Liver (tissue), 9 donors: ENCODE measurements around the gene SKAP2. TPM values are rescaled to one million over a fixed set of nuclear protein-coding genes. Genes with fewer than 3 reads are reported as not detected.

Experiments used
- DNase-seq: peaks from one replicate; pipeline ENCODE4 v3.0.0-alpha.2; 2017; ENCODE audit warnings: low spot score
- H3K27ac ChIP-seq, 2 donors: one replicate each; pipeline ENCODE4 v1.7.0; 2013; ENCODE audit warnings: inconsistent platforms in 2 of 2, low read length in 2 of 2, control low read depth in 1 of 2, low read depth in 1 of 2, mild to moderate bottlenecking in 1 of 2
- H3K27me3 ChIP-seq, 4 donors: one replicate each; pipeline versions ENCODE4 v1.6.1 to v1.7.0; 2013; ENCODE audit warnings: low read length in 3 of 4, inconsistent platforms in 1 of 4, mild to moderate bottlenecking in 1 of 4, moderate library complexity in 1 of 4; ENCODE audit not compliant: control insufficient read depth in 4 of 4, insufficient read depth in 4 of 4
- H3K36me3 ChIP-seq, 4 donors: one replicate each; pipeline versions ENCODE4 v1.6.1 to v1.7.0; 2013; ENCODE audit warnings: low read length in 3 of 4, mild to moderate bottlenecking in 3 of 4, low read depth in 1 of 4, moderate library complexity in 1 of 4; ENCODE audit not compliant: control insufficient read depth in 4 of 4, insufficient read depth in 3 of 4
- H3K4me1 ChIP-seq, 4 donors: one replicate each; pipeline versions ENCODE4 v1.6.1 to v1.7.0; 2013; ENCODE audit warnings: low read length in 3 of 4, mild to moderate bottlenecking in 3 of 4, moderate library complexity in 1 of 4; ENCODE audit not compliant: control insufficient read depth in 4 of 4, insufficient read depth in 4 of 4
- H3K4me3 ChIP-seq, 3 donors: one replicate each; pipeline versions ENCODE4 v1.6.1 to v1.7.0; 2013; ENCODE audit warnings: low read length in 3 of 3, control low read depth in 1 of 3, low read depth in 1 of 3, mild to moderate bottlenecking in 1 of 3
- H3K9ac ChIP-seq, 2 donors: one replicate each; pipeline ENCODE4 v1.7.0; 2013; ENCODE audit warnings: low read length in 2 of 2, mild to moderate bottlenecking in 2 of 2, moderate library complexity in 2 of 2, control low read depth in 1 of 2, low read depth in 1 of 2
- H3K9me3 ChIP-seq, 4 donors: one replicate each; pipeline versions ENCODE4 v1.6.1 to v1.7.0; 2013; ENCODE audit warnings: low read length in 3 of 4; ENCODE audit not compliant: control insufficient read depth in 4 of 4
- CTCF ChIP-seq: fragments of 150-350 bp; IDR thresholded peaks from 2 replicates; pipeline ENCODE4 v1.5.1; 2017; ENCODE audit warnings: improper control_type of control experiment, low read depth, low read length; ENCODE audit not compliant: missing input control
- EGR1 ChIP-seq, 2 donors: IDR thresholded peaks; 2 replicates each; pipeline ENCODE4 v1.6.1; 2016 to 2018; ENCODE audit warnings: antibody characterized with exemption in 2 of 2, low read depth in 2 of 2
- FOXA1 ChIP-seq: IDR thresholded peaks from 2 replicates; pipeline ENCODE4 v1.6.1; 2016; ENCODE audit warnings: antibody characterized with exemption
- GABPA ChIP-seq, 2 donors: IDR thresholded peaks in 1 of 2; conservative IDR thresholded peaks in 1 of 2; 2 replicates each; pipeline ENCODE4 v1.6.1; 2016; ENCODE audit warnings: antibody characterized with exemption in 2 of 2, mild to moderate bottlenecking in 1 of 2, moderate library complexity in 1 of 2
- HNF4A ChIP-seq, 2 donors: conservative IDR thresholded peaks; 2 replicates each; pipeline ENCODE4 v1.6.1; 2016; ENCODE audit warnings: antibody characterized with exemption in 2 of 2, mild to moderate bottlenecking in 2 of 2
- HNF4G ChIP-seq: IDR thresholded peaks from 2 replicates; pipeline ENCODE4 v1.6.1; 2016; ENCODE audit warnings: antibody characterized with exemption
- NR2F2 ChIP-seq: IDR thresholded peaks from 2 replicates; pipeline ENCODE4 v1.6.1; 2016; ENCODE audit warnings: antibody characterized with exemption
- REST ChIP-seq: IDR thresholded peaks from 2 replicates; pipeline ENCODE4 v1.6.1; 2016; ENCODE audit warnings: antibody characterized with exemption, mild to moderate bottlenecking
- RXRA ChIP-seq, 2 donors: IDR thresholded peaks; 2 replicates each; pipeline ENCODE4 v1.6.1; 2017 to 2018; ENCODE audit warnings: antibody characterized with exemption in 2 of 2, mild to moderate bottlenecking in 1 of 2
- SP1 ChIP-seq: IDR thresholded peaks from 2 replicates; pipeline ENCODE4 v1.6.1; 2018; ENCODE audit warnings: antibody characterized with exemption, mild to moderate bottlenecking
- TAF1 ChIP-seq: conservative IDR thresholded peaks from 2 replicates; pipeline ENCODE4 v1.6.1; 2016; ENCODE audit warnings: antibody characterized with exemption, mild to moderate bottlenecking
- YY1 ChIP-seq: IDR thresholded peaks from 2 replicates; pipeline ENCODE4 v1.6.1; 2016; ENCODE audit warnings: antibody characterized with exemption, mild to moderate bottlenecking
- WGBS: extraction: QIAGEN DNeasy Blood & Tissue Kit; methylation state at CpG from one replicate; pipeline ENCODE4 v1.1.7; 2013; 5-methylcytosine and 5-hydroxymethylcytosine counted together
- polyA plus RNA-seq, 2 donors: library from polyadenylated mRNA; stranded (reverse) in 1 of 2; unstranded in 1 of 2; fragments of 200-250 nt in 1 of 2; fragments of >200 nt in 1 of 2; fragmentation: Nextera tagmentation in 1 of 2; extraction: Ambion mirVana in 1 of 2; gene quantifications; one replicate each; pipeline versions ENCODE4 v1.2.1 to v1.2.3, GENCODE V29; 2013 to 2015
- total RNA-seq, 2 donors: library from RNA; depleted of rRNA; stranded (reverse); fragments of >200 nt; gene quantifications; one replicate each; pipeline ENCODE4 v1.2.3, GENCODE V29; 2014
- donor health status: healthy.
- donor health status: healthy.
- donor health status: healthy.
- donor health status: healthy.
- donor health status: healthy.

The SKAP2 gene
- total and polyA plus RNA-seq, 4 donors, result 3.4 to 9.2 (median 5.1) TPM

- no peak overlapping the region for H3K9ac ChIP-seq
- H3K9me3 ChIP-seq, result no peaks in the 10 kb centered on the region
- H3K4me3 ChIP-seq, result no peak overlapping the region
- TF ChIP-seq GABPA (IDR thresholded peaks at IDR 0.05 in 1 of 2, conservative IDR thresholded peaks at IDR 0.05 in 1 of 2) (no peak), CTCF (no peak), REST (no peak), YY1 (no peak), EGR1 (IDR thresholded peaks at IDR 0.05; ENCODE audit: low read depth in 2 of 2) (no peak), HNF4G (no peak), HNF4A (conservative IDR thresholded peaks at IDR 0.05) (no peak), FOXA1 (no peak), TAF1 (no peak), RXRA (IDR thresholded peaks at IDR 0.05) (no peak)
- 89% methylated on average over 2 of the region's 2 CpGs for WGBS
- H3K27me3 ChIP-seq, result no peaks in the 10 kb centered on the region
- peaks cover 0 to 5% (median 0%) of the 10 kb centered on the region in 4 donors for H3K36me3 ChIP-seq
- no peak overlapping the region for H3K27ac ChIP-seq
- H3K4me1 ChIP-seq, result no peaks in the 10 kb centered on the region
- DNase-seq, result no peak
Observed at GRCh38 chr7:26782501-26782900, 81.9 kb downstream of the SKAP2 start.

GRCh38 chr7:26779978-26780595 is 84.3 kb downstream of the SKAP2 start:
- no peak for TF ChIP-seq FOXA1
- TF ChIP-seq HNF4G, result no peak
- TF ChIP-seq GABPA (IDR thresholded peaks at IDR 0.05 in 1 of 2, conservative IDR thresholded peaks at IDR 0.05 in 1 of 2), result no peak
- no peak for TF ChIP-seq NR2F2
- no peak for TF ChIP-seq REST
- TF ChIP-seq SP1, result no peak
- WGBS, result 100% methylated on average over 1 of the region's 1 CpG
- no peak overlapping the region for H3K27ac ChIP-seq

More at GRCh38 chr7:26779978-26780595, 84.3 kb downstream of the SKAP2 start:
- no peak for DNase-seq
- H3K4me1 ChIP-seq, result no peaks in the 10 kb centered on the region
- H3K4me3 ChIP-seq, result no peak overlapping the region
- H3K9ac ChIP-seq, result no peak overlapping the region
- peaks cover 0 to 5% (median 0%) of the 10 kb centered on the region in 4 donors for H3K36me3 ChIP-seq
- H3K27me3 ChIP-seq, result no peaks in the 10 kb centered on the region
- H3K9me3 ChIP-seq, result no peaks in the 10 kb centered on the region
